ENCODE measurements around the gene CAMK2B.

CAMK2B gene

DNA sequence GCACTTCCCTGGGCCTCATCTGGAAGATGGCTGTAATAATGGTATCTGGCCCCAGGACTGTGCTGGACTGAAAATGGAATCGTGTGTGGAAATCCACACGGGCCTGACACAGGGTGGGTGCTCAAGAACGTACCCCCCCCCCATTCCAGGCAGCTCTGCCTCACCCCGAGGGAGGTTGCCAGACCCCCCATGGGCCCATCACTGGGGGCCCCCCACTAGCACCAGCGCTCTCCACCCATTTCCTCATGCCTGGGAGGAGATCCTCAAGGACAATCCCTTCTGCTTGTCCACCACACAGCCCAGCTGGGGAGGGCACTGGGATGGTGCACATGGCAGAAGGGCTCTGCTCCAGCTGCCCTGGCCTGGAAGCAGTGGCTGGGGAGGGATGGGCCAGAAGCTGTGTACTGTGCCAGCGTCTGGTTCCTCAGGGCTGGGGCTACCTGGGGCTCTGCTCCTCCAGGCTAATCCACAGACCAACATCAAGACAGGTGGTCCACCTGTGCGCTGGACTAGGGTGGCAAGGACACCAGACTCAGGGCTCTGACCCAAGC lies 55.4 kb downstream of the CAMK2B start:
- no peaks in the 10 kb centered on the region for H4K20me1 ChIP-seq (ENCODE audit: insufficient read depth, low read length)
- H3K27me3 ChIP-seq (ENCODE audit: insufficient read depth, low read length, poor library complexity) = peaks cover 24% of the 10 kb centered on the region
- no peak overlapping the region for H3K9ac ChIP-seq (ENCODE audit: low read depth, low read length)
- H3K27ac ChIP-seq (ENCODE audit: low read length) = no peak overlapping the region
- ATAC-seq (ENCODE audit: insufficient read depth, low read depth) (no peak), DNase-seq (no peak)
- H3K4me3 ChIP-seq (ENCODE audit: low read depth in 1 of 2, low read length in 2 of 2) = no peak overlapping the region
- H3K9me3 ChIP-seq (ENCODE audit: insufficient read depth, low read length, severe bottlenecking) = no peaks in the 10 kb centered on the region
- TF ChIP-seq EZH2 (IDR thresholded peaks at IDR 0.05; ENCODE audit: borderline replicate concordance, low read depth, low read length, severe bottlenecking) = no peak
- no peak for TF ChIP-seq CTCF (IDR thresholded peaks at IDR 0.05; ENCODE audit: borderline replicate concordance, extremely low read depth, low read length, poor library complexity, severe bottlenecking)
- H3K4me2 ChIP-seq (ENCODE audit: insufficient read depth, low read length) = no peak overlapping the region
- H3K79me2 ChIP-seq (ENCODE audit: insufficient read depth, low read length) = no peaks in the 10 kb centered on the region
- no peaks in the 10 kb centered on the region for H3K4me1 ChIP-seq (ENCODE audit: insufficient read depth, low read length)
- H3K36me3 ChIP-seq (ENCODE audit: insufficient read depth, low read length) = no peaks in the 10 kb centered on the region
- H2AFZ ChIP-seq (ENCODE audit: low read depth, low read length) = no peak overlapping the region

GRCh38 chr7:44269417-44269816 lies 56.0 kb downstream of the CAMK2B start:
- Histone ChIP-seq H3K4me2 (ENCODE audit: insufficient read depth, low read length) (no peak overlapping the region), H4K20me1 (ENCODE audit: insufficient read depth, low read length) (no peaks in the 10 kb centered on the region), H3K9ac (ENCODE audit: low read depth, low read length) (no peak overlapping the region), H3K4me1 (ENCODE audit: insufficient read depth, low read length) (no peaks in the 10 kb centered on the region), H3K4me3 (ENCODE audit: low read depth in 1 of 2, low read length in 2 of 2) (no peak overlapping the region), H2AFZ (ENCODE audit: low read depth, low read length) (no peak overlapping the region), H3K79me2 (ENCODE audit: insufficient read depth, low read length) (no peaks in the 10 kb centered on the region), H3K27ac (ENCODE audit: low read length) (no peak overlapping the region), H3K9me3 (ENCODE audit: insufficient read depth, low read length, severe bottlenecking) (no peaks in the 10 kb centered on the region), H3K36me3 (ENCODE audit: insufficient read depth, low read length) (no peaks in the 10 kb centered on the region), H3K27me3 (ENCODE audit: insufficient read depth, low read length, poor library complexity) (peaks cover 27% of the 10 kb centered on the region)
- TF ChIP-seq CTCF (IDR thresholded peaks at IDR 0.05; ENCODE audit: borderline replicate concordance, extremely low read depth, low read length, poor library complexity, severe bottlenecking) = no peak
- ATAC-seq (ENCODE audit: insufficient read depth, low read depth) = no peak
- DNase-seq = no peak

DNA sequence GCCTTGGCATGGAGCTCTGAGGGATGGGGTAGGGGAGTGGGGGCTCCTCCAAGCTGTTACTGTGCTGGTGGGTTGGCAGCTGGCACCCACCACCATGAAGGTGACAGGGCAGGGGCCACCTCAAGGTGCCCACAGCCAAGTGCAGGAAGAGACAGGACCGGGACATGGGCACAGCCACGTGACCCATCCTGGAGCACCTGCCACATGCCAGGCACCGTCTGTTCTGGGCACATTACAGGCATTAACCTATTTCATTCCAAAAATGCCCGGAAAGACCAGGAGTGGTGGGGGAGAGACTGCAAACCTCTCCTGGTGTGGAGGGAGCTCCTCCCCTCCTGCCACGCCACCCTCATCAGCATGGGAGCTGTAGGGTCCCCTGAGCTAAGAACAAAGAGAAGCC lies 56.7 kb downstream of the CAMK2B start:
- Histone ChIP-seq H3K27me3 (ENCODE audit: insufficient read depth, low read length, poor library complexity) (peaks cover 33% of the 10 kb centered on the region), H3K4me2 (ENCODE audit: insufficient read depth, low read length) (no peak overlapping the region), H3K9ac (ENCODE audit: low read depth, low read length) (no peak overlapping the region), H2AFZ (ENCODE audit: low read depth, low read length) (no peak overlapping the region), H3K4me1 (ENCODE audit: insufficient read depth, low read length) (no peaks in the 10 kb centered on the region), H3K4me3 (ENCODE audit: low read depth in 1 of 2, low read length in 2 of 2) (no peak overlapping the region), H4K20me1 (ENCODE audit: insufficient read depth, low read length) (no peaks in the 10 kb centered on the region), H3K36me3 (ENCODE audit: insufficient read depth, low read length) (no peaks in the 10 kb centered on the region), H3K9me3 (ENCODE audit: insufficient read depth, low read length, severe bottlenecking) (no peaks in the 10 kb centered on the region), H3K79me2 (ENCODE audit: insufficient read depth, low read length) (no peaks in the 10 kb centered on the region), H3K27ac (ENCODE audit: low read length) (no peak overlapping the region)
- ATAC-seq (ENCODE audit: insufficient read depth, low read depth) (no peak), DNase-seq (no peak)
- TF ChIP-seq CTCF (IDR thresholded peaks at IDR 0.05; ENCODE audit: borderline replicate concordance, extremely low read depth, low read length, poor library complexity, severe bottlenecking) (no peak), EZH2 (IDR thresholded peaks at IDR 0.05; ENCODE audit: borderline replicate concordance, low read depth, low read length, severe bottlenecking) (no peak)
